OCI-M1 (cell line): ENCODE data around the gene FBLN1.
"Not testable (repeated sequence)": the region's sequence is repeated elsewhere in the genome, so short reads cannot be mapped to it uniquely, and the experiment has no call there.

ENCODE experiments used
- DNase-seq: peaks from one replicate; lab custom pipeline; 2025; lab: John Stamatoyannopoulos, UW

FBLN1 gene

GRCh38 chr22:45585946-45586540, 83.4 kb downstream of the FBLN1 start:
- DNase-seq, result no peak

- DNase-seq, result no peak
Measured at GRCh38 chr22:45586651-45587405, 84.1 kb downstream of the FBLN1 start.

- DNase-seq, result no peak
Measured at GRCh38 chr22:45587638-45588505, 85.2 kb downstream of the FBLN1 start.

GRCh38 chr22:45589556-45589955, 86.9 kb downstream of the FBLN1 start:
- no peak for DNase-seq

GRCh38 chr22:45590262-45590661, 87.6 kb downstream of the FBLN1 start:
- no peak for DNase-seq

GRCh38 chr22:45591633-45592213, 89.0 kb downstream of the FBLN1 start:
- not testable (repeated sequence) for DNase-seq

GRCh38 chr22:45594123-45594941, 91.6 kb downstream of the FBLN1 start:
- no peak for DNase-seq

GRCh38 chr22:45597460-45598192, 94.9 kb downstream of the FBLN1 start:
- peak; percentile 4 for DNase-seq

GRCh38 chr22:45598596-45599217, 96.0 kb downstream of the FBLN1 start:
- no peak for DNase-seq

- DNase-seq, result no peak
Measured at GRCh38 chr22:45599836-45600577, 97.3 kb downstream of the FBLN1 start.

GRCh38 chr22:45600790-45601730, 98.4 kb downstream of the FBLN1 start:
- no peak for DNase-seq

GRCh38 chr22:45602004-45602733, 99.5 kb downstream of the FBLN1 start:
- no peak for DNase-seq

- DNase-seq, result peak; percentile 61
Measured at GRCh38 chr22:45602824-45603595, 100.3 kb downstream of the FBLN1 start.

GRCh38 chr22:45603619-45604018, 100.9 kb downstream of the FBLN1 start:
- DNase-seq, result no peak

GRCh38 chr22:45608045-45608444, 105.4 kb downstream of the FBLN1 start:
- not testable (repeated sequence) for DNase-seq

- no peak for DNase-seq
Measured at GRCh38 chr22:45608763-45609180, 106.1 kb downstream of the FBLN1 start.

GRCh38 chr22:45612451-45612901, 109.8 kb downstream of the FBLN1 start:
- DNase-seq, result no peak
